ENCODE results near the gene ACOX1. TPM values are rescaled to one million over a fixed set of nuclear protein-coding genes. Genes with fewer than 3 reads are reported as not detected.

Gene ACOX1
- total and polyA plus RNA-seq, 2 of the 13 experiments (the other 11 are each of a cell fraction or from before 2014, with no cell fraction given) = 86.4 to 120 TPM

DNA sequence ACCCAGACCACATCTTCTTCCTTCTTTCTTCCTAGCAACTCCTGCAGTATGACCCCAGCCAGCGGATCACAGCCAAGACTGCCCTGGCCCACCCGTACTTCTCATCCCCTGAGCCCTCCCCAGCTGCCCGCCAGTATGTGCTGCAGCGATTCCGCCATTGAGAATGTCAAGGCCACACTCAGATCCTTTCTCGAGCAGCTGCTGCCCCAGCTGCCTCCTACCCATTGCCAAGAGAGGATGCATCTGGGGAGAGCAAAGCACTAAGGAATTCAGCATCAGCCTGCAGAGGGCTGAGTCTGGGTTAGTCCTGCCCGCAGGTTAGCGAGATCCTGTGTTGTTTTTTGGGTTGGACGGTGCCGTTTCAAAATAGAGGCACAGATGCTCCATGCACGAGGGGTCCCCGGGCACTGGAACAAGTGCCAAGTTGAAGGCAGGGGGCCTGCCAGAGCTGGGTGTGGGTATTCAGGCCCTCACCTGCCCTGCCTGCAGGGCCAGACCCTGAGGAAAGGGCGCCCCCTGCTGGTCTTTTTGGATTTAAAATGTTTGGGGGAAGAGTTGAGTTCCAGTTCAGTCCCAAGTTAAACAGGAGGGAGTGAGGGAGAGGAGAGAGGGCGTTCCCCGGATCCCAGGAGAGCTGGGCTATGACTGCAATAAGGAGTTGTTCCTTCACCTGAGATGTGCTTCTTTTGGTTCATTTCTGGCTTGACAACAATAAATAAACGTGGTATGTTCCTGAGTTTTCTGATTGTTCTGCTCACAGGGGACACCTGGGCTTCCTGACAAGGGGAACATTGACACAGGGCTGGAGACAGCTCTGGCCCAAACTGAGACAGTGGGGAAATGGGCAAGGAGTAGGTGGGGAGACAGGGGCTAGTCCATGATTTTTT lies 26.5 kb upstream of the ACOX1 start (continued):
- TF ChIP-seq ZSCAN22 (CRISPR knock-in tag; IDR thresholded peaks at IDR 0.05) (no peak), CBX2 (IDR thresholded peaks at IDR 0.05; ENCODE audit: low read depth, low read length) (no peak), CBX2 (CRISPR knock-in tag; IDR thresholded peaks at IDR 0.05; ENCODE audit: low read depth) (no peak), MIER3 (CRISPR knock-in tag; IDR thresholded peaks at IDR 0.05; ENCODE audit: borderline replicate concordance) (no peak), ZNF446 (CRISPR knock-in tag; IDR thresholded peaks at IDR 0.05) (no peak), ZNF710 (CRISPR knock-in tag; IDR thresholded peaks at IDR 0.05; ENCODE audit: borderline replicate concordance) (0 out of 2 replicates have a peak, but pooled peaks have one; percentile 37), NFKBIZ (CRISPR knock-in tag; IDR thresholded peaks at IDR 0.05) (no peak), ZNF556 (CRISPR knock-in tag; IDR thresholded peaks at IDR 0.05; ENCODE audit: borderline replicate concordance) (peak; percentile 19; the same call in 1 of the 2 replicates), ZNF570 (CRISPR knock-in tag; IDR thresholded peaks at IDR 0.05; ENCODE audit: borderline replicate concordance) (no peak)
- TF ChIP-seq, protein P1, sequence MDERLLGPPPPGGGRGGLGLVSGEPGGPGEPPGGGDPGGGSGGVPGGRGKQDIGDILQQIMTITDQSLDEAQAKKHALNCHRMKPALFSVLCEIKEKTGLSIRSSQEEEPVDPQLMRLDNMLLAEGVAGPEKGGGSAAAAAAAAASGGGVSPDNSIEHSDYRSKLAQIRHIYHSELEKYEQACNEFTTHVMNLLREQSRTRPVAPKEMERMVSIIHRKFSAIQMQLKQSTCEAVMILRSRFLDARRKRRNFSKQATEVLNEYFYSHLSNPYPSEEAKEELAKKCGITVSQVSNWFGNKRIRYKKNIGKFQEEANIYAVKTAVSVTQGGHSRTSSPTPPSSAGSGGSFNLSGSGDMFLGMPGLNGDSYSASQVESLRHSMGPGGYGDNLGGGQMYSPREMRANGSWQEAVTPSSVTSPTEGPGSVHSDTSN (CRISPR knock-in tag; IDR thresholded peaks at IDR 0.05) = no peak
- TF ChIP-seq, protein P2, sequence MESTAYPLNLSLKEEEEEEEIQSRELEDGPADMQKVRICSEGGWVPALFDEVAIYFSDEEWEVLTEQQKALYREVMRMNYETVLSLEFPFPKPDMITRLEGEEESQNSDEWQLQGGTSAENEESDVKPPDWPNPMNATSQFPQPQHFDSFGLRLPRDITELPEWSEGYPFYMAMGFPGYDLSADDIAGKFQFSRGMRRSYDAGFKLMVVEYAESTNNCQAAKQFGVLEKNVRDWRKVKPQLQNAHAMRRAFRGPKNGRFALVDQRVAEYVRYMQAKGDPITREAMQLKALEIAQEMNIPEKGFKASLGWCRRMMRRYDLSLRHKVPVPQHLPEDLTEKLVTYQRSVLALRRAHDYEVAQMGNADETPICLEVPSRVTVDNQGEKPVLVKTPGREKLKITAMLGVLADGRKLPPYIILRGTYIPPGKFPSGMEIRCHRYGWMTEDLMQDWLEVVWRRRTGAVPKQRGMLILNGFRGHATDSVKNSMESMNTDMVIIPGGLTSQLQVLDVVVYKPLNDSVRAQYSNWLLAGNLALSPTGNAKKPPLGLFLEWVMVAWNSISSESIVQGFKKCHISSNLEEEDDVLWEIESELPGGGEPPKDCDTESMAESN (CRISPR knock-in tag; conservative IDR thresholded peaks at IDR 0.05) = no peak
- TF ChIP-seq, protein P3, sequence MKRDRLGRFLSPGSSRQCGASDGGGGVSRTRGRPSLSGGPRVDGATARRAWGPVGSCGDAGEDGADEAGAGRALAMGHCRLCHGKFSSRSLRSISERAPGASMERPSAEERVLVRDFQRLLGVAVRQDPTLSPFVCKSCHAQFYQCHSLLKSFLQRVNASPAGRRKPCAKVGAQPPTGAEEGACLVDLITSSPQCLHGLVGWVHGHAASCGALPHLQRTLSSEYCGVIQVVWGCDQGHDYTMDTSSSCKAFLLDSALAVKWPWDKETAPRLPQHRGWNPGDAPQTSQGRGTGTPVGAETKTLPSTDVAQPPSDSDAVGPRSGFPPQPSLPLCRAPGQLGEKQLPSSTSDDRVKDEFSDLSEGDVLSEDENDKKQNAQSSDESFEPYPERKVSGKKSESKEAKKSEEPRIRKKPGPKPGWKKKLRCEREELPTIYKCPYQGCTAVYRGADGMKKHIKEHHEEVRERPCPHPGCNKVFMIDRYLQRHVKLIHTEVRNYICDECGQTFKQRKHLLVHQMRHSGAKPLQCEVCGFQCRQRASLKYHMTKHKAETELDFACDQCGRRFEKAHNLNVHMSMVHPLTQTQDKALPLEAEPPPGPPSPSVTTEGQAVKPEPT (CRISPR knock-in tag; IDR thresholded peaks at IDR 0.05; ENCODE audit: low read depth) = no peak
- TF ChIP-seq, protein P4, sequence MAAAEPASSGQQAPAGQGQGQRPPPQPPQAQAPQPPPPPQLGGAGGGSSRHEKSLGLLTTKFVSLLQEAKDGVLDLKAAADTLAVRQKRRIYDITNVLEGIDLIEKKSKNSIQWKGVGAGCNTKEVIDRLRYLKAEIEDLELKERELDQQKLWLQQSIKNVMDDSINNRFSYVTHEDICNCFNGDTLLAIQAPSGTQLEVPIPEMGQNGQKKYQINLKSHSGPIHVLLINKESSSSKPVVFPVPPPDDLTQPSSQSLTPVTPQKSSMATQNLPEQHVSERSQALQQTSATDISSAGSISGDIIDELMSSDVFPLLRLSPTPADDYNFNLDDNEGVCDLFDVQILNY (CRISPR knock-in tag; conservative IDR thresholded peaks at IDR 0.05) = no peak
- TF ChIP-seq, protein P5, sequence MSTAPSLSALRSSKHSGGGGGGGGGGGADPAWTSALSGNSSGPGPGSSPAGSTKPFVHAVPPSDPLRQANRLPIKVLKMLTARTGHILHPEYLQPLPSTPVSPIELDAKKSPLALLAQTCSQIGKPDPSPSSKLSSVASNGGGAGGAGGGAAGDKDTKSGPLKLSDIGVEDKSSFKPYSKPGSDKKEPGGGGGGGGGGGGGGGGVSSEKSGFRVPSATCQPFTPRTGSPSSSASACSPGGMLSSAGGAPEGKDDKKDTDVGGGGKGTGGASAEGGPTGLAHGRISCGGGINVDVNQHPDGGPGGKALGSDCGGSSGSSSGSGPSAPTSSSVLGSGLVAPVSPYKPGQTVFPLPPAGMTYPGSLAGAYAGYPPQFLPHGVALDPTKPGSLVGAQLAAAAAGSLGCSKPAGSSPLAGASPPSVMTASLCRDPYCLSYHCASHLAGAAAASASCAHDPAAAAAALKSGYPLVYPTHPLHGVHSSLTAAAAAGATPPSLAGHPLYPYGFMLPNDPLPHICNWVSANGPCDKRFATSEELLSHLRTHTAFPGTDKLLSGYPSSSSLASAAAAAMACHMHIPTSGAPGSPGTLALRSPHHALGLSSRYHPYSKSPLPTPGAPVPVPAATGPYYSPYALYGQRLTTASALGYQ (CRISPR knock-in tag; IDR thresholded peaks at IDR 0.05) = no peak
- TF ChIP-seq, protein P6, sequence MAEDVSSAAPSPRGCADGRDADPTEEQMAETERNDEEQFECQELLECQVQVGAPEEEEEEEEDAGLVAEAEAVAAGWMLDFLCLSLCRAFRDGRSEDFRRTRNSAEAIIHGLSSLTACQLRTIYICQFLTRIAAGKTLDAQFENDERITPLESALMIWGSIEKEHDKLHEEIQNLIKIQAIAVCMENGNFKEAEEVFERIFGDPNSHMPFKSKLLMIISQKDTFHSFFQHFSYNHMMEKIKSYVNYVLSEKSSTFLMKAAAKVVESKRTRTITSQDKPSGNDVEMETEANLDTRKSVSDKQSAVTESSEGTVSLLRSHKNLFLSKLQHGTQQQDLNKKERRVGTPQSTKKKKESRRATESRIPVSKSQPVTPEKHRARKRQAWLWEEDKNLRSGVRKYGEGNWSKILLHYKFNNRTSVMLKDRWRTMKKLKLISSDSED (CRISPR knock-in tag; IDR thresholded peaks at IDR 0.05) = no peak
